Neural progenitor cell (in vitro differentiated cells): Measurements from ENCODE around the gene PTPRR.

Experiments used
- EZH2 ChIP-seq: fragments of 200-600 bp; sonication (generic); IDR thresholded peaks from 2 replicates; pipeline ENCODE4 v1.6.1; 2017; ENCODE audit warnings: antibody characterized with exemption, mild to moderate bottlenecking, moderate library complexity
- EZH2phosphoT487 ChIP-seq: fragments of 200-600 bp; sonication (generic); IDR thresholded peaks from 2 replicates; pipeline ENCODE4 v1.6.1; 2017; ENCODE audit warnings: antibody characterized with exemption
- TF ChIP-seq, protein P1 (sequence below): fragments of 200-600 bp; sonication (generic); IDR thresholded peaks from 2 replicates; pipeline ENCODE4 v1.5.1; 2017; ENCODE audit warnings: antibody characterized with exemption, mild to moderate bottlenecking

GRCh38 chr12:70783455-70783854 is 137.1 kb downstream of the PTPRR start:
- TF ChIP-seq, protein P1, sequence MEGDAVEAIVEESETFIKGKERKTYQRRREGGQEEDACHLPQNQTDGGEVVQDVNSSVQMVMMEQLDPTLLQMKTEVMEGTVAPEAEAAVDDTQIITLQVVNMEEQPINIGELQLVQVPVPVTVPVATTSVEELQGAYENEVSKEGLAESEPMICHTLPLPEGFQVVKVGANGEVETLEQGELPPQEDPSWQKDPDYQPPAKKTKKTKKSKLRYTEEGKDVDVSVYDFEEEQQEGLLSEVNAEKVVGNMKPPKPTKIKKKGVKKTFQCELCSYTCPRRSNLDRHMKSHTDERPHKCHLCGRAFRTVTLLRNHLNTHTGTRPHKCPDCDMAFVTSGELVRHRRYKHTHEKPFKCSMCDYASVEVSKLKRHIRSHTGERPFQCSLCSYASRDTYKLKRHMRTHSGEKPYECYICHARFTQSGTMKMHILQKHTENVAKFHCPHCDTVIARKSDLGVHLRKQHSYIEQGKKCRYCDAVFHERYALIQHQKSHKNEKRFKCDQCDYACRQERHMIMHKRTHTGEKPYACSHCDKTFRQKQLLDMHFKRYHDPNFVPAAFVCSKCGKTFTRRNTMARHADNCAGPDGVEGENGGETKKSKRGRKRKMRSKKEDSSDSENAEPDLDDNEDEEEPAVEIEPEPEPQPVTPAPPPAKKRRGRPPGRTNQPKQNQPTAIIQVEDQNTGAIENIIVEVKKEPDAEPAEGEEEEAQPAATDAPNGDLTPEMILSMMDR, result no peak
- TF ChIP-seq EZH2 (no peak), EZH2phosphoT487 (no peak)
